WTC11 (cell line): ENCODE measurements around the gene IRAK1. TPM values are rescaled to one million over a fixed set of nuclear protein-coding genes. Genes with fewer than 3 reads are reported as not detected.
A peak's percentile ranks its signal among the peaks of the same experiment; 100 is the strongest.

Experiments used
- ATAC-seq: fragments of 200-7000 bp; cut with Tn5 transposase; 2 replicates; pipeline ENCODE4 v1.10.0; 2021; ENCODE audit warnings: mild to moderate bottlenecking, moderate library complexity
- CTCF ChIA-PET: fragments of 300-600 bp; sonication (Branson Sonifier 250); formaldehyde crosslinking; loops from one replicate; lab custom pipeline; 2021; ENCODE audit warnings: antibody characterized with exemption; lab: Charles Lee
- POLR2A ChIA-PET: fragments of 350-600 bp; sonication (Branson Sonifier 250); formaldehyde crosslinking; loops from one replicate; lab custom pipeline; 2021; ENCODE audit warnings: antibody characterized with exemption; lab: Charles Lee
- DNase-seq: peaks from one replicate; pipeline ENCODE4 v3.0.0; 2021; ENCODE audit warnings: low spot score
- H3K27ac Mint-ChIP-seq: 2 replicates; pipeline ENCODE4 v1.8.0; 2021; ENCODE audit warnings: mixed read lengths
- H3K27me3 Mint-ChIP-seq: 2 replicates; pipeline ENCODE4 v1.8.0; 2021; ENCODE audit warnings: low read depth, mild to moderate bottlenecking, moderate library complexity, mixed read lengths
- H3K36me3 Mint-ChIP-seq: 2 replicates; pipeline ENCODE4 v1.8.0; 2021; ENCODE audit warnings: mixed read lengths
- H3K4me1 Mint-ChIP-seq: 2 replicates; pipeline ENCODE4 v1.8.0; 2022; ENCODE audit warnings: mixed read lengths
- H3K4me3 Mint-ChIP-seq: 2 replicates; pipeline ENCODE4 v1.8.0; 2021; ENCODE audit warnings: mild to moderate bottlenecking, moderate library complexity, mixed read lengths
- H3K9me3 Mint-ChIP-seq: 2 replicates; pipeline ENCODE4 v1.8.0; 2021; ENCODE audit warnings: mixed read lengths
- ATF1 ChIP-seq: sonication (generic); formaldehyde crosslinking; IDR thresholded peaks from 2 replicates; pipeline ENCODE4 v1.8.1; 2023; ENCODE audit warnings: mild to moderate bottlenecking, moderate library complexity, missing genetic modification reagents
- ESRRA ChIP-seq: sonication (generic); formaldehyde crosslinking; IDR thresholded peaks from 2 replicates; pipeline ENCODE4 v1.8.1; 2022; ENCODE audit warnings: mild to moderate bottlenecking, missing genetic modification reagents, borderline replicate concordance
- GRHL2 ChIP-seq: fragments of 250-450 bp; sonication (Bioruptor Pico); IDR thresholded peaks from 2 replicates; pipeline ENCODE4 v1.8.0; 2022; ENCODE audit warnings: mild to moderate bottlenecking, moderate library complexity; ENCODE audit not compliant: insufficient replicate concordance, severe bottlenecking
- KAT7 ChIP-seq: sonication (generic); formaldehyde crosslinking; IDR thresholded peaks from 2 replicates; pipeline ENCODE4 v1.8.1; 2023; ENCODE audit warnings: missing genetic modification reagents, mild to moderate bottlenecking, borderline replicate concordance
- NFE2L1 ChIP-seq: sonication (generic); formaldehyde crosslinking; IDR thresholded peaks from 2 replicates; pipeline ENCODE4 v1.8.1; 2023; ENCODE audit warnings: missing genetic modification reagents
- NR3C1 ChIP-seq: sonication (generic); formaldehyde crosslinking; conservative IDR thresholded peaks from 2 replicates; pipeline ENCODE4 v1.8.1; 2023; ENCODE audit warnings: low read depth, mild to moderate bottlenecking, missing genetic modification reagents
- PRRX2 ChIP-seq: fragments of 250-450 bp; sonication (Bioruptor Pico); IDR thresholded peaks from 2 replicates; pipeline ENCODE4 v1.8.0; 2021; ENCODE audit warnings: mild to moderate bottlenecking
- SMAD4 ChIP-seq: sonication (generic); formaldehyde crosslinking; IDR thresholded peaks from 2 replicates; pipeline ENCODE4 v1.8.0; 2022; ENCODE audit warnings: mild to moderate bottlenecking, missing genetic modification reagents
- total RNA-seq: library from RNA; stranded (reverse); gene quantifications from 3 replicates; pipeline ENCODE4 v1.2.3, GENCODE V29; 2021
- TF ChIP-seq, protein P1 (sequence below): sonication (generic); formaldehyde crosslinking; IDR thresholded peaks from 2 replicates; pipeline ENCODE4 v1.8.1; 2023; ENCODE audit warnings: mild to moderate bottlenecking, missing genetic modification reagents, moderate library complexity
- TF ChIP-seq, protein P2 (sequence below): sonication (generic); formaldehyde crosslinking; IDR thresholded peaks from 2 replicates; pipeline ENCODE4 v1.8.0; 2022; ENCODE audit warnings: mild to moderate bottlenecking, missing genetic modification reagents
- TF ChIP-seq, protein P3 (sequence below): fragments of 250-450 bp; sonication (Bioruptor Pico); IDR thresholded peaks from 2 replicates; pipeline ENCODE4 v2.1.2; 2022; ENCODE audit warnings: mild to moderate bottlenecking, moderate library complexity
- TF ChIP-seq, protein P4 (sequence below): sonication (generic); formaldehyde crosslinking; IDR thresholded peaks from 2 replicates; pipeline ENCODE4 v1.8.1; 2022; ENCODE audit warnings: low read depth, mild to moderate bottlenecking, moderate library complexity, missing genetic modification reagents, borderline replicate concordance
- TF ChIP-seq, protein P5 (sequence below): sonication (generic); formaldehyde crosslinking; IDR thresholded peaks from 2 replicates; pipeline ENCODE4 v1.8.0; 2022; ENCODE audit warnings: mild to moderate bottlenecking, missing genetic modification reagents
- TF ChIP-seq, protein P6 (sequence below): fragments of 250-450 bp; sonication (Bioruptor Pico); IDR thresholded peaks from 2 replicates; pipeline ENCODE4 v1.9.0; 2021; ENCODE audit warnings: mild to moderate bottlenecking
- TF ChIP-seq, protein P7 (sequence below): sonication (generic); formaldehyde crosslinking; IDR thresholded peaks from 2 replicates; pipeline ENCODE4 v1.8.0; 2022; ENCODE audit warnings: mild to moderate bottlenecking, missing genetic modification reagents
- TF ChIP-seq, protein P8 (sequence below): sonication (generic); formaldehyde crosslinking; IDR thresholded peaks from 2 replicates; pipeline ENCODE4 v1.8.0; 2023; ENCODE audit warnings: missing genetic modification reagents, mild to moderate bottlenecking, borderline replicate concordance

The IRAK1 gene
- total RNA-seq, 1 experiment from 2014 or later, result 32.1 TPM

DNA sequence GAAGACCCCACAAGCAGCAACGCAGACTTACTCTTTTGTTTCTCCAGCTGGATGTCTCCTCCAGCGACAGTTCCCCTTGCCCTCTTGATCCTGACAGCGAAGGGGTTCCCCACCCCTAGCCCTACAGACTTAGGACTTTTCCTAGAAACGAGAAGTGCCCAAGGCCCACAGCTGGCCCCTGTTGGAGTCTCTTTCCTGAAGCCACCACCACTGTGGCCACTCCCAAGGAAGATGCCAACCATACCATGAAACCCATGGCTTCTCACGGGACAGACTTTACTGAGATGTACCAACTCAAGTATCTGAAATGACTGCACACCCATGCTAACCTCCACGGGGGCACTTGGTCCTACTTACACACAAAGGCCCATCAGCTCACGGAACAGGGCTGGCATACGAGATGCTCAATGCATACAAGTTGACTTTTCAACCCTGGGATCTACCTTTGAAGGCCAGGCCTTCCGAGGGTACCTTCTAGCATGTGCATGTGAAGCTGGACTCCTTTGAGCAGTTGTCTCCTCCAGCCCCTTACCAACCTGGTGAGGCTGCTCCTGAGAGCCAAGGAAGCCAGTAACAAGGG is 924 bp upstream of the IRAK1 start (continued):
- TF ChIP-seq, protein P1, sequence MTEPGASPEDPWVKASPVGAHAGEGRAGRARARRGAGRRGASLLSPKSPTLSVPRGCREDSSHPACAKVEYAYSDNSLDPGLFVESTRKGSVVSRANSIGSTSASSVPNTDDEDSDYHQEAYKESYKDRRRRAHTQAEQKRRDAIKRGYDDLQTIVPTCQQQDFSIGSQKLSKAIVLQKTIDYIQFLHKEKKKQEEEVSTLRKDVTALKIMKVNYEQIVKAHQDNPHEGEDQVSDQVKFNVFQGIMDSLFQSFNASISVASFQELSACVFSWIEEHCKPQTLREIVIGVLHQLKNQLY (CRISPR knock-in tag), result no peak
- no peak for TF ChIP-seq ATF1 (CRISPR knock-in tag)
- TF ChIP-seq, protein P2, sequence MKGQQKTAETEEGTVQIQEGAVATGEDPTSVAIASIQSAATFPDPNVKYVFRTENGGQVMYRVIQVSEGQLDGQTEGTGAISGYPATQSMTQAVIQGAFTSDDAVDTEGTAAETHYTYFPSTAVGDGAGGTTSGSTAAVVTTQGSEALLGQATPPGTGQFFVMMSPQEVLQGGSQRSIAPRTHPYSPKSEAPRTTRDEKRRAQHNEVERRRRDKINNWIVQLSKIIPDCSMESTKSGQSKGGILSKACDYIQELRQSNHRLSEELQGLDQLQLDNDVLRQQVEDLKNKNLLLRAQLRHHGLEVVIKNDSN (CRISPR knock-in tag), result no peak

DNA sequence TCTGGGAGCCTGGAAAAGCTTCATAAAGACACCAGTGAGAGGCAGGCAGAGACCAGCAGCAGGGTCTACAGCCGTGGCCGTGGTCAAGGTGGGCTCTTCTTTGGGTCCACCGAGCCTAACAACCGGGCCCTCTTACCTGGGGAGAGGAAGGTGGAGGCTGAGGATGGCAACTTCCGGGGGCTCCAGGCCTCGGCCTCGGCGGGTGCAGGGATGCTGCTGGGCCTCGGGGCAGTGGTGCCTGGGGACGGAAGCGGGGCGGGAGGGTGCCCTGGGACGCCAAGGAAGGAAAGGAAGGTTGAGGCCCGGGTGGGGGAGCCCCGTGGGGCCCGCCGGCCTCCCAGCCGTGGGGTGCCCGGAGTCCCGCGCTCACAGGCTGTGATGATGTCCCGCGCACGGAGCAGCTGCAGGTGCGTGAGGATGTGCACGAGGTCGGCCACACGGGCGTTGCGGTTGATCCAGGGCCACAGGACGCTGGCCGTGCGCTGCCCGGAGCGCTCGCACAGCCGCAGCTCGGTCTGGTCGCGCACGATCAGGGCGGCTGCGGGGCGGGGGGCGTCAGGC is 561 bp downstream of the IRAK1 start:
- TF ChIP-seq, protein P3, sequence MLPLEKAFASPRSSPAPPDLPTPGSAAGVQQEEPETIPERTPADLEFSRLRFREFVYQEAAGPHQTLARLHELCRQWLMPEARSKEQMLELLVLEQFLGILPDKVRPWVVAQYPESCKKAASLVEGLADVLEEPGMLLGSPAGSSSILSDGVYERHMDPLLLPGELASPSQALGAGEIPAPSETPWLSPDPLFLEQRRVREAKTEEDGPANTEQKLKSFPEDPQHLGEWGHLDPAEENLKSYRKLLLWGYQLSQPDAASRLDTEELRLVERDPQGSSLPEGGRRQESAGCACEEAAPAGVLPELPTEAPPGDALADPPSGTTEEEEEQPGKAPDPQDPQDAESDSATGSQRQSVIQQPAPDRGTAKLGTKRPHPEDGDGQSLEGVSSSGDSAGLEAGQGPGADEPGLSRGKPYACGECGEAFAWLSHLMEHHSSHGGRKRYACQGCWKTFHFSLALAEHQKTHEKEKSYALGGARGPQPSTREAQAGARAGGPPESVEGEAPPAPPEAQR (CRISPR knock-in tag), result no peak
- TF ChIP-seq NR3C1 (CRISPR knock-in tag) (no peak), GRHL2 (CRISPR knock-in tag) (no peak), ATF1 (CRISPR knock-in tag) (no peak), SMAD4 (CRISPR knock-in tag) (no peak), NFE2L1 (CRISPR knock-in tag) (no peak), KAT7 (no peak)
- TF ChIP-seq, protein P4, sequence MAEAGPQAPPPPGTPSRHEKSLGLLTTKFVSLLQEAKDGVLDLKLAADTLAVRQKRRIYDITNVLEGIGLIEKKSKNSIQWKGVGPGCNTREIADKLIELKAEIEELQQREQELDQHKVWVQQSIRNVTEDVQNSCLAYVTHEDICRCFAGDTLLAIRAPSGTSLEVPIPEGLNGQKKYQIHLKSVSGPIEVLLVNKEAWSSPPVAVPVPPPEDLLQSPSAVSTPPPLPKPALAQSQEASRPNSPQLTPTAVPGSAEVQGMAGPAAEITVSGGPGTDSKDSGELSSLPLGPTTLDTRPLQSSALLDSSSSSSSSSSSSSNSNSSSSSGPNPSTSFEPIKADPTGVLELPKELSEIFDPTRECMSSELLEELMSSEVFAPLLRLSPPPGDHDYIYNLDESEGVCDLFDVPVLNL, result no peak
- TF ChIP-seq, protein P1 (CRISPR knock-in tag), result no peak
- ChIA-PET POLR2A (no interaction called here), CTCF (no interaction called here)
- Mint-ChIP-seq H3K27ac (0 out of 2 replicates have a peak overlapping the region, but pooled peaks have one; percentile 36), H3K4me1 (peaks cover 31% of the 10 kb centered on the region), H3K4me3 (peak overlapping the region; percentile 58), H3K36me3 (peaks cover 5% of the 10 kb centered on the region), H3K27me3 (no peaks in the 10 kb centered on the region), H3K9me3 (no peaks in the 10 kb centered on the region)
- DNase-seq, result no peak
- ATAC-seq, result no peak

DNA sequence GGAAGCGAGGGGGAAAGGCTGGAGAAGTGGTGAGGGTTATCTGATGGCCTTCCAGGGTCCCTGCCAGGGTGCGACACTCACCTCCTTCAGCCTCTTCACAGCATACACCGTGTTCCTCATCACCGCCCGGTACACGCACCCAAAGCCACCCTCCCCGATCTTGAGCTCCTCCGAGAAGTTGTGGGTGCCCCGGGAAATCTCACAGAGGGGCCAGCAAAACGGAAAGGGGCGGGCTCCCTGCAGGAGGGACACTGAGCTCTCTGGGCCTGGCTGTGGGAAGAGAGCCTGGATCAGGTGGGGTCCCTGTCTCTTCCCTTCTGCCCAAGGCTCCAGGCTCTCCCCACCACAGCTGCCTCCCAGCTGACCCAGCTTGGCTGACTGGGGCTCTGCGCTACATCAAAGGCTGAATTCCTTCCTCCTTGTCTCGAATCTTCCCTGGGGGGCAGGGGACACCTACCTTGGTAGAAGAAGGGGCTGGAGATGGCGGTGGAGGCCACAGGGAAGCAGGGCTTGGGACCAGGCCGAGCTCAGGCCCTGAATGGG is 1.1 kb downstream of the IRAK1 start:
- Mint-ChIP-seq H3K9me3 (no peaks in the 10 kb centered on the region), H3K27me3 (no peaks in the 10 kb centered on the region), H3K36me3 (peaks cover 5% of the 10 kb centered on the region), H3K27ac (0 out of 2 replicates have a peak overlapping the region, but pooled peaks have one; percentile 36), H3K4me3 (peak overlapping the region; percentile 58), H3K4me1 (peaks cover 31% of the 10 kb centered on the region)
- ChIA-PET POLR2A (no interaction called here), CTCF (no interaction called here)
- no peak for DNase-seq
- no peak for ATAC-seq
- TF ChIP-seq ESRRA (no peak), PRRX2 (CRISPR knock-in tag) (no peak), GRHL2 (CRISPR knock-in tag) (no peak), SMAD4 (CRISPR knock-in tag) (no peak)
- TF ChIP-seq, protein P5, sequence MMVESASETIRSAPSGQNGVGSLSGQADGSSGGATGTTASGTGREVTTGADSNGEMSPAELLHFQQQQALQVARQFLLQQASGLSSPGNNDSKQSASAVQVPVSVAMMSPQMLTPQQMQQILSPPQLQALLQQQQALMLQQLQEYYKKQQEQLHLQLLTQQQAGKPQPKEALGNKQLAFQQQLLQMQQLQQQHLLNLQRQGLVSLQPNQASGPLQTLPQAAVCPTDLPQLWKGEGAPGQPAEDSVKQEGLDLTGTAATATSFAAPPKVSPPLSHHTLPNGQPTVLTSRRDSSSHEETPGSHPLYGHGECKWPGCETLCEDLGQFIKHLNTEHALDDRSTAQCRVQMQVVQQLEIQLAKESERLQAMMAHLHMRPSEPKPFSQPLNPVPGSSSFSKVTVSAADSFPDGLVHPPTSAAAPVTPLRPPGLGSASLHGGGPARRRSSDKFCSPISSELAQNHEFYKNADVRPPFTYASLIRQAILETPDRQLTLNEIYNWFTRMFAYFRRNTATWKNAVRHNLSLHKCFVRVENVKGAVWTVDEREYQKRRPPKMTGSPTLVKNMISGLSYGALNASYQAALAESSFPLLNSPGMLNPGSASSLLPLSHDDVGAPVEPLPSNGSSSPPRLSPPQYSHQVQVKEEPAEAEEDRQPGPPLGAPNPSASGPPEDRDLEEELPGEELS (CRISPR knock-in tag), result no peak
- TF ChIP-seq, protein P6, sequence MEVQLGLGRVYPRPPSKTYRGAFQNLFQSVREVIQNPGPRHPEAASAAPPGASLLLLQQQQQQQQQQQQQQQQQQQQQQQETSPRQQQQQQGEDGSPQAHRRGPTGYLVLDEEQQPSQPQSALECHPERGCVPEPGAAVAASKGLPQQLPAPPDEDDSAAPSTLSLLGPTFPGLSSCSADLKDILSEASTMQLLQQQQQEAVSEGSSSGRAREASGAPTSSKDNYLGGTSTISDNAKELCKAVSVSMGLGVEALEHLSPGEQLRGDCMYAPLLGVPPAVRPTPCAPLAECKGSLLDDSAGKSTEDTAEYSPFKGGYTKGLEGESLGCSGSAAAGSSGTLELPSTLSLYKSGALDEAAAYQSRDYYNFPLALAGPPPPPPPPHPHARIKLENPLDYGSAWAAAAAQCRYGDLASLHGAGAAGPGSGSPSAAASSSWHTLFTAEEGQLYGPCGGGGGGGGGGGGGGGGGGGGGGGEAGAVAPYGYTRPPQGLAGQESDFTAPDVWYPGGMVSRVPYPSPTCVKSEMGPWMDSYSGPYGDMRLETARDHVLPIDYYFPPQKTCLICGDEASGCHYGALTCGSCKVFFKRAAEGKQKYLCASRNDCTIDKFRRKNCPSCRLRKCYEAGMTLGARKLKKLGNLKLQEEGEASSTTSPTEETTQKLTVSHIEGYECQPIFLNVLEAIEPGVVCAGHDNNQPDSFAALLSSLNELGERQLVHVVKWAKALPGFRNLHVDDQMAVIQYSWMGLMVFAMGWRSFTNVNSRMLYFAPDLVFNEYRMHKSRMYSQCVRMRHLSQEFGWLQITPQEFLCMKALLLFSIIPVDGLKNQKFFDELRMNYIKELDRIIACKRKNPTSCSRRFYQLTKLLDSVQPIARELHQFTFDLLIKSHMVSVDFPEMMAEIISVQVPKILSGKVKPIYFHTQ (CRISPR knock-in tag), result no peak
- TF ChIP-seq, protein P7, sequence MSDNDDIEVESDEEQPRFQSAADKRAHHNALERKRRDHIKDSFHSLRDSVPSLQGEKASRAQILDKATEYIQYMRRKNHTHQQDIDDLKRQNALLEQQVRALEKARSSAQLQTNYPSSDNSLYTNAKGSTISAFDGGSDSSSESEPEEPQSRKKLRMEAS, result no peak
- TF ChIP-seq, protein P8, sequence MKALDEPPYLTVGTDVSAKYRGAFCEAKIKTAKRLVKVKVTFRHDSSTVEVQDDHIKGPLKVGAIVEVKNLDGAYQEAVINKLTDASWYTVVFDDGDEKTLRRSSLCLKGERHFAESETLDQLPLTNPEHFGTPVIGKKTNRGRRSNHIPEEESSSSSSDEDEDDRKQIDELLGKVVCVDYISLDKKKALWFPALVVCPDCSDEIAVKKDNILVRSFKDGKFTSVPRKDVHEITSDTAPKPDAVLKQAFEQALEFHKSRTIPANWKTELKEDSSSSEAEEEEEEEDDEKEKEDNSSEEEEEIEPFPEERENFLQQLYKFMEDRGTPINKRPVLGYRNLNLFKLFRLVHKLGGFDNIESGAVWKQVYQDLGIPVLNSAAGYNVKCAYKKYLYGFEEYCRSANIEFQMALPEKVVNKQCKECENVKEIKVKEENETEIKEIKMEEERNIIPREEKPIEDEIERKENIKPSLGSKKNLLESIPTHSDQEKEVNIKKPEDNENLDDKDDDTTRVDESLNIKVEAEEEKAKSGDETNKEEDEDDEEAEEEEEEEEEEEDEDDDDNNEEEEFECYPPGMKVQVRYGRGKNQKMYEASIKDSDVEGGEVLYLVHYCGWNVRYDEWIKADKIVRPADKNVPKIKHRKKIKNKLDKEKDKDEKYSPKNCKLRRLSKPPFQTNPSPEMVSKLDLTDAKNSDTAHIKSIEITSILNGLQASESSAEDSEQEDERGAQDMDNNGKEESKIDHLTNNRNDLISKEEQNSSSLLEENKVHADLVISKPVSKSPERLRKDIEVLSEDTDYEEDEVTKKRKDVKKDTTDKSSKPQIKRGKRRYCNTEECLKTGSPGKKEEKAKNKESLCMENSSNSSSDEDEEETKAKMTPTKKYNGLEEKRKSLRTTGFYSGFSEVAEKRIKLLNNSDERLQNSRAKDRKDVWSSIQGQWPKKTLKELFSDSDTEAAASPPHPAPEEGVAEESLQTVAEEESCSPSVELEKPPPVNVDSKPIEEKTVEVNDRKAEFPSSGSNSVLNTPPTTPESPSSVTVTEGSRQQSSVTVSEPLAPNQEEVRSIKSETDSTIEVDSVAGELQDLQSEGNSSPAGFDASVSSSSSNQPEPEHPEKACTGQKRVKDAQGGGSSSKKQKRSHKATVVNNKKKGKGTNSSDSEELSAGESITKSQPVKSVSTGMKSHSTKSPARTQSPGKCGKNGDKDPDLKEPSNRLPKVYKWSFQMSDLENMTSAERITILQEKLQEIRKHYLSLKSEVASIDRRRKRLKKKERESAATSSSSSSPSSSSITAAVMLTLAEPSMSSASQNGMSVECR (CRISPR knock-in tag), result no peak
